Measurements from ENCODE around the gene DPH7.

DNA sequence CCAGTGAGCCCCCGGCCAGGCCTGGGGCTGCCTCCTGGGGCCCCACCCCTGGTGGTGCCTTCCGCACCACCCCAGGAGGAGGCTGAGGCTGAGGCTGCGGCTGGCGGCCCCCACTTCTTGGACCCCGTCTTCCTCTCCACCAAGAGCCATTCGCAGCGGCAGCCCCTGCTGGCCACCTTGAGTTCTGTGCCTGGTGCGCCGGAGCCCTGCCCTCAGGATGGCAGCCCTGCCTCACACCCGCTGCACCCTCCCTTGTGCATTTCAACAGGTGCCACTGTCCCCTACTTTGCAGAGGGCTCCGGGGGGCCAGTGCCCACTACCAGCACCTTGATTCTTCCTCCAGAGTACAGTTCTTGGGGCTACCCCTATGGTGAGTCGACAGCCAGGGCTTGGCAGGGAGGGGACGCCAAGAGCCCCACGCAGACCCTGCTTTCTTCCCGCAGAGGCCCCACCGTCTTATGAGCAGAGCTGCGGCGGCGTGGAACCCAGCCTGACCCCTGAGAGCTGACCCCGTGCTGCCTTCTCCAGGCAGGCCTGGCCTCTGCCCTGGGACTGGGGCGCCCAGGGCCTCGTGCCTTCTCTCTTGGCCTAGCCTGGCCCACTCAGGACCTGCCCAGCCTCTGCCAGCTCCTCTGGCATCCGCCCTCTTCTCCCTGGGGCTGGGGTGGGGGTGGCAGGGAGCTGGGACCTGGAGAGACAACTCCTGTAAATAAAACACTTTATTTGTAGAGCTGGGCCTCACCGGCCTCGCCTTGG lies 36.1 kb upstream of the DPH7 start:
- TF ChIP-seq, protein P1, sequence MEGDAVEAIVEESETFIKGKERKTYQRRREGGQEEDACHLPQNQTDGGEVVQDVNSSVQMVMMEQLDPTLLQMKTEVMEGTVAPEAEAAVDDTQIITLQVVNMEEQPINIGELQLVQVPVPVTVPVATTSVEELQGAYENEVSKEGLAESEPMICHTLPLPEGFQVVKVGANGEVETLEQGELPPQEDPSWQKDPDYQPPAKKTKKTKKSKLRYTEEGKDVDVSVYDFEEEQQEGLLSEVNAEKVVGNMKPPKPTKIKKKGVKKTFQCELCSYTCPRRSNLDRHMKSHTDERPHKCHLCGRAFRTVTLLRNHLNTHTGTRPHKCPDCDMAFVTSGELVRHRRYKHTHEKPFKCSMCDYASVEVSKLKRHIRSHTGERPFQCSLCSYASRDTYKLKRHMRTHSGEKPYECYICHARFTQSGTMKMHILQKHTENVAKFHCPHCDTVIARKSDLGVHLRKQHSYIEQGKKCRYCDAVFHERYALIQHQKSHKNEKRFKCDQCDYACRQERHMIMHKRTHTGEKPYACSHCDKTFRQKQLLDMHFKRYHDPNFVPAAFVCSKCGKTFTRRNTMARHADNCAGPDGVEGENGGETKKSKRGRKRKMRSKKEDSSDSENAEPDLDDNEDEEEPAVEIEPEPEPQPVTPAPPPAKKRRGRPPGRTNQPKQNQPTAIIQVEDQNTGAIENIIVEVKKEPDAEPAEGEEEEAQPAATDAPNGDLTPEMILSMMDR (IDR thresholded peaks at IDR 0.05) = no peak
- TF ChIP-seq POLR2A (IDR thresholded peaks at IDR 0.05) = no peak
